ENCODE measurements around the gene SYNDIG1L.

- TF ChIP-seq CTCF (IDR thresholded peaks at IDR 0.05): no peak
- no peak for TF ChIP-seq POLR2AphosphoS5 (IDR thresholded peaks at IDR 0.05)
- no peak for TF ChIP-seq POLR2A (IDR thresholded peaks at IDR 0.05)
These were observed 34.0 kb upstream of the SYNDIG1L start for GRCh38 chr14:74459976-74460375.

All from prostate gland (tissue), 2 donors.